ENCODE data around the gene ZNF76.

ZNF76 gene

DNA sequence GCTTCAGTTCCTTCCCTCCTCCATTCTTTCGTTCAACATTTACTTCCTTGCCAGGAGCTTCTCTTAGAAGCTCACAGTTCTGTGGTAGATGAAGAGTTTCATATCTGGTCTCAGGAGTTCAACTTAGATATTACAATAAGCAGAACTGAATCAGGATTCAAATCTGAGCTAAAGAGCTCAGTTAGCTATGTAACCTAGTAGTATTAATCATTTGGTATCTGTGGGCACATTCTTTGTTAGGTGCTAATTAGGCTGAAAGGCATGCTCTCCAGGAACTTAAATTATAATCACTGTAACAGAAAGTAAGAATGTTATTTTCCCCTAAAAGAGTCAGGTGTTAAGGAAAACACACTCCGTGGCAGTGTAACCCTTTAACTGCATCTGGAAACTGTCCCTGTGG lies 8.4 kb downstream of the ZNF76 start:
- TF ChIP-seq, protein P1, sequence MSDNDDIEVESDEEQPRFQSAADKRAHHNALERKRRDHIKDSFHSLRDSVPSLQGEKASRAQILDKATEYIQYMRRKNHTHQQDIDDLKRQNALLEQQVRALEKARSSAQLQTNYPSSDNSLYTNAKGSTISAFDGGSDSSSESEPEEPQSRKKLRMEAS (IDR thresholded peaks at IDR 0.05; ENCODE audit: low read depth, low read length): no peak
- no peak for TF ChIP-seq MYC (IDR thresholded peaks at IDR 0.05; ENCODE audit: low read depth, low read length)
- TF ChIP-seq POLR2A (IDR thresholded peaks at IDR 0.05; ENCODE audit: extremely low read depth, insufficient read length): no peak
- TF ChIP-seq, protein P2, sequence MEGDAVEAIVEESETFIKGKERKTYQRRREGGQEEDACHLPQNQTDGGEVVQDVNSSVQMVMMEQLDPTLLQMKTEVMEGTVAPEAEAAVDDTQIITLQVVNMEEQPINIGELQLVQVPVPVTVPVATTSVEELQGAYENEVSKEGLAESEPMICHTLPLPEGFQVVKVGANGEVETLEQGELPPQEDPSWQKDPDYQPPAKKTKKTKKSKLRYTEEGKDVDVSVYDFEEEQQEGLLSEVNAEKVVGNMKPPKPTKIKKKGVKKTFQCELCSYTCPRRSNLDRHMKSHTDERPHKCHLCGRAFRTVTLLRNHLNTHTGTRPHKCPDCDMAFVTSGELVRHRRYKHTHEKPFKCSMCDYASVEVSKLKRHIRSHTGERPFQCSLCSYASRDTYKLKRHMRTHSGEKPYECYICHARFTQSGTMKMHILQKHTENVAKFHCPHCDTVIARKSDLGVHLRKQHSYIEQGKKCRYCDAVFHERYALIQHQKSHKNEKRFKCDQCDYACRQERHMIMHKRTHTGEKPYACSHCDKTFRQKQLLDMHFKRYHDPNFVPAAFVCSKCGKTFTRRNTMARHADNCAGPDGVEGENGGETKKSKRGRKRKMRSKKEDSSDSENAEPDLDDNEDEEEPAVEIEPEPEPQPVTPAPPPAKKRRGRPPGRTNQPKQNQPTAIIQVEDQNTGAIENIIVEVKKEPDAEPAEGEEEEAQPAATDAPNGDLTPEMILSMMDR (IDR thresholded peaks at IDR 0.05; ENCODE audit: low read depth, low read length): no peak
- no peak overlapping the region for H3K4me3 ChIP-seq (ENCODE audit: low read depth, low read length)
- no peak for DNase-seq (ENCODE audit: low read depth)

DNA sequence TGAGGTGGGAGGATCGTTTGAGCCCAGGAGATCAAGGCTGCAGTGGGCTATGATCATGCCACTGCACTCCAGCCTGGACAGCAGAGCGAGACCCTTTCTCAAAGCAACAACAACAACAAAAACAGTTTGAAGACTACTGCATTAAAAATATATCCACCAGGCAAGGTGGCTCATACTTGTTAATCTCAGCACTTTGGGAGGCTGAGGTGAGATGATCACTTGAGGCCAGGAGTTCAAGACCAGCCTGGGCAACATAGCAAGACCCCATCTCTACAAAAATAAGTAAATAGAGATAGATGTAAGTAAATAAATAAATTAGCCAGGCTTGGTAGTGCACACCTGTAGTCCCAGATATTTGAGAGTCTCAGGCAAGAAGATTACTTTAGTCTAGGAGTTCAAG lies 12.5 kb downstream of the ZNF76 start:
- no peak for DNase-seq (ENCODE audit: low read depth)
- TF ChIP-seq POLR2A (IDR thresholded peaks at IDR 0.05; ENCODE audit: extremely low read depth, insufficient read length) (no peak), MYC (IDR thresholded peaks at IDR 0.05; ENCODE audit: low read depth, low read length) (no peak)
- TF ChIP-seq, protein P2 (IDR thresholded peaks at IDR 0.05; ENCODE audit: low read depth, low read length): no peak
- TF ChIP-seq, protein P1 (IDR thresholded peaks at IDR 0.05; ENCODE audit: low read depth, low read length): no peak
- H3K4me3 ChIP-seq (ENCODE audit: low read depth, low read length): no peak overlapping the region

DNA sequence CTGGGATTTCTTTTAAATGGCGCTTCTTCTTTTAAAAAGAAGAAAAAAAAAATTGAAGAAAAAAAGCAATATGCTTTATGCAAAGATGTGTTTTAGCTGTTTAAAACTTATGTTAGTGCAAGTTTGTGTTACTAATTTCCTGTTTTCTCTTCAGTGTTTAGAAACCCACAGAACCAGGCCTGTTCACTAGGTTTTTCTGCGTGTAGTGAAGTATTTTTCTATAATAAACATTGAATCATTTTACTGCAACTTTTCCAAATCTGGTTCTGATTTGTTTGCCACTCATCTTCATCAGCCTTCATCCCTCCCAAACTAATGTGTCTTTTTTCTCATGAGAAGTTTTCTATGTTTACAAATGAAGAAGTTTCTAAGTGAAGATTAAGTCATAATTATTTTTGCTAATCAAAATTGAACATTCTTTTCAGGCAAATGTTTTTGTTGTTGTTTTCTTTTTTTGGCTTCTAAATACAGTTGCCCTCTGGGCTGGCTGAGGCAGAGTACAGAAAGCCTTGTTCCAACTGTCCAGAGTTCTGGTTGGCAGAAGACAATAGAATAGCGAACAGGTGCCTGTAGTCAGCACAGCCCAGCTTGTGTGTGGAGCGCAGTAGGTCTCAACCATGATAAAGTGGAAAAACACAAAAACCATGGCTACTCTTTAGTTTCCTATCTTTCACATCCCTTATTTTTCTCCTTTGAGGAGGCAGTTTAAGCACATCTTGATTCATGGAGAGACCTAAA lies 14.5 kb downstream of the ZNF76 start:
- TF ChIP-seq, protein P1 (IDR thresholded peaks at IDR 0.05; ENCODE audit: low read depth, low read length): no peak
- TF ChIP-seq, protein P2 (IDR thresholded peaks at IDR 0.05; ENCODE audit: low read depth, low read length): no peak
- TF ChIP-seq MYC (IDR thresholded peaks at IDR 0.05; ENCODE audit: low read depth, low read length): no peak
- no peak for DNase-seq (ENCODE audit: low read depth)

DNA sequence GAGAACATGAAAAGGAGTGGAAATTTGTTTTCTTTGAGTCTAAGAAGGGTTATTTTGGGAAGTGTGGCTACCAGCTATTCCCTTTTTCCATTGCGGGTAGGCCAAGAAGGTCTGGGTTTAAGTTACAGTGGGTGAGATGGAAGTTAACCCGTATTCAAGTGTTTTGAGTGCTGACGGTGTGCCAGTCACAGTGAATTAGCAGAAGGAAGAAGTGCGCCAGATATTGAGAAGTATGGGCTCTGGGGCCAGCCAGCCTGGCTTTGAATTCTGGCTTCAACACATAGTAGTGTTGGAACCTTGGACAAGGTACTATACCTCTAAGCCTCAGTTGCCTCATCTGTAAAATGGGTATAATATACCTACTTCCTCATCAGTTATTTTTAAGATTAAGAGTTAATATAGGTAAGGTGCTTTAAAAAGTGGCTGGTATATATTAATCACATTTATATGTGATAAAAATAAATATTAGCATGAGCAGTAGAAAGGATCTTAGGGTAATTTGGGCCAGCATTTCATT lies 16.3 kb downstream of the ZNF76 start:
- H3K4me3 ChIP-seq (ENCODE audit: low read depth, low read length): no peak overlapping the region
- no peak for DNase-seq (ENCODE audit: low read depth)
- no peak for TF ChIP-seq MYC (IDR thresholded peaks at IDR 0.05; ENCODE audit: low read depth, low read length)
- TF ChIP-seq, protein P1 (IDR thresholded peaks at IDR 0.05; ENCODE audit: low read depth, low read length): no peak
- TF ChIP-seq, protein P2 (IDR thresholded peaks at IDR 0.05; ENCODE audit: low read depth, low read length): no peak
- TF ChIP-seq POLR2A (IDR thresholded peaks at IDR 0.05; ENCODE audit: extremely low read depth, insufficient read length): no peak

More for the DNA sequence above, 14.5 kb downstream of the ZNF76 start:
- H3K4me3 ChIP-seq (ENCODE audit: low read depth, low read length): no peak overlapping the region

DNA sequence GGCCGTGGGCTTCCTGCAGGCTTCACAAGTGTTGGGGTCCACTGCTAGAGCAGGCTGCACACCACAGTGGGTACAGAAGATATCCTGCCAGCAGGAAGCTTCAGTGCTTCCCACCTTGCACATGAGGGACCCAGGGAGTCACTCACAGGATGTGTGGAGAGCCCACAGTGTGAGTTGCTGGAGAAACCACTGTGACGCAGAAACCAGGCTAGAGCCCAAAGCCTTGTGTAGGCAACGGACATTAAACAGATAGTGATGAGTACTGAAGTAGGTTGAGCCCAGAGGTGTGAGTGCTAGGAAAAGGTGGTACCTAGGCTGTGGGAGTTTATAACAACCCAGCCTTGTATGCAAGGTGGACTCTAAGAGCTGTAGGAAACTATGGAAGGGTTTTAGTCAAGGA lies 19.2 kb downstream of the ZNF76 start:
- DNase-seq (ENCODE audit: low read depth): no peak
- H3K4me3 ChIP-seq (ENCODE audit: low read depth, low read length): no peak overlapping the region
- TF ChIP-seq, protein P1 (IDR thresholded peaks at IDR 0.05; ENCODE audit: low read depth, low read length): no peak
- TF ChIP-seq MYC (IDR thresholded peaks at IDR 0.05; ENCODE audit: low read depth, low read length) (no peak), POLR2A (IDR thresholded peaks at IDR 0.05; ENCODE audit: extremely low read depth, insufficient read length) (no peak)
- TF ChIP-seq, protein P2 (IDR thresholded peaks at IDR 0.05; ENCODE audit: low read depth, low read length): no peak

All from NB4 (cell line).